Measurements from ENCODE around the gene BCAS4.

Gene BCAS4

GRCh38 chr20:50828363-50829136, 33.7 kb downstream of the BCAS4 start:
- H3K4me3 ChIP-seq (ENCODE audit: low read depth, low read length) = no peak overlapping the region
- ChIA-PET CTCF (no interaction called here), POLR2A (interaction anchor here (0.7 kb wide), 1 partner anchor 224 kb away, joined by 3 read pairs; no protein-coding TSS in a partner anchor)
- H3K4me1 ChIP-seq (ENCODE audit: control insufficient read depth, insufficient read depth, low read length) = no peaks in the 10 kb centered on the region
- H3K36me3 ChIP-seq (ENCODE audit: control insufficient read depth in 2 of 2, insufficient read depth in 1 of 2, low read length in 2 of 2) = peaks cover 0 to 10% of the 10 kb centered on the region in 2 experiments; a peak in 1 of 3 replicates
- H3K27ac ChIP-seq (ENCODE audit: extremely low read depth, low read depth, low read length) = no peak overlapping the region
- no peaks in the 10 kb centered on the region for H3K9me3 ChIP-seq (ENCODE audit: control insufficient read depth, insufficient read depth, low read depth, low read length)
- no peak for TF ChIP-seq ZNF776 (tag by site-specific recombination; IDR thresholded peaks at IDR 0.05; ENCODE audit: borderline replicate concordance)
- TF ChIP-seq ZNF449 (tag by site-specific recombination; IDR thresholded peaks at IDR 0.05) = no peak
- no peak for TF ChIP-seq ZNF529 (tag by site-specific recombination; IDR thresholded peaks at IDR 0.05; ENCODE audit: insufficient replicate concordance)
- TF ChIP-seq ZNF169 (tag by site-specific recombination; IDR thresholded peaks at IDR 0.05) = no peak
- no peak for TF ChIP-seq ZSCAN16 (tag by site-specific recombination; IDR thresholded peaks at IDR 0.05)
- TF ChIP-seq TCF7L2 (IDR thresholded peaks at IDR 0.05; ENCODE audit: borderline replicate concordance, low read depth, low read length) = no peak
- no peak for TF ChIP-seq PRDM4 (tag by site-specific recombination; IDR thresholded peaks at IDR 0.05)
- TF ChIP-seq ZNF707 (tag by site-specific recombination; IDR thresholded peaks at IDR 0.05) = no peak
- no peak for TF ChIP-seq ZBTB7A (tag by site-specific recombination; IDR thresholded peaks at IDR 0.05; ENCODE audit: low read depth)
- TF ChIP-seq REPIN1 (tag by site-specific recombination; IDR thresholded peaks at IDR 0.05; ENCODE audit: low read depth) = no peak

- Histone ChIP-seq H3K9me3 (ENCODE audit: control insufficient read depth, insufficient read depth, low read depth, low read length) (no peaks in the 10 kb centered on the region), H3K4me3 (ENCODE audit: low read depth, low read length) (no peak overlapping the region), H3K27ac (ENCODE audit: extremely low read depth, low read depth, low read length) (no peak overlapping the region), H3K4me1 (ENCODE audit: control insufficient read depth, insufficient read depth, low read length) (no peaks in the 10 kb centered on the region), H3K36me3 (ENCODE audit: control insufficient read depth in 2 of 2, insufficient read depth in 1 of 2, low read length in 2 of 2) (peaks cover 0 to 10% of the 10 kb centered on the region in 2 experiments; a peak in 1 of 3 replicates)
- ChIA-PET POLR2A (no interaction called here), CTCF (interaction anchor here (0.6 to 1.6 kb wide), 2 partner anchors 13 to 37 kb away, joined by 3 to 8 read pairs; partner anchors contain the start of gene BCAS4)
- TF ChIP-seq ZNF391 (tag by site-specific recombination; IDR thresholded peaks at IDR 0.05; ENCODE audit: borderline replicate concordance, low read depth) (no peak), ZFP3 (tag by site-specific recombination; IDR thresholded peaks at IDR 0.05; ENCODE audit: low read depth) (no peak), ZNF266 (tag by site-specific recombination; IDR thresholded peaks at IDR 0.05; ENCODE audit: low read depth) (no peak), ZNF558 (tag by site-specific recombination; IDR thresholded peaks at IDR 0.05) (no peak), ZNF560 (tag by site-specific recombination; IDR thresholded peaks at IDR 0.05; ENCODE audit: borderline replicate concordance) (no peak), ZXDB (tag by site-specific recombination; IDR thresholded peaks at IDR 0.05) (no peak), ZNF776 (tag by site-specific recombination; IDR thresholded peaks at IDR 0.05; ENCODE audit: borderline replicate concordance) (no peak), SP2 (tag by site-specific recombination; IDR thresholded peaks at IDR 0.05) (no peak), ZNF354C (tag by site-specific recombination; IDR thresholded peaks at IDR 0.05; ENCODE audit: borderline replicate concordance, low read depth) (no peak), ZNF580 (tag by site-specific recombination; IDR thresholded peaks at IDR 0.05) (no peak), PATZ1 (tag by site-specific recombination; IDR thresholded peaks at IDR 0.05) (no peak), HOXA7 (CRISPR knock-in tag; IDR thresholded peaks at IDR 0.05; ENCODE audit: borderline replicate concordance) (no peak), ZNF324 (tag by site-specific recombination; IDR thresholded peaks at IDR 0.05) (no peak), ZNF449 (tag by site-specific recombination; IDR thresholded peaks at IDR 0.05) (no peak), ZSCAN30 (tag by site-specific recombination; IDR thresholded peaks at IDR 0.05) (no peak), ZNF10 (tag by site-specific recombination; IDR thresholded peaks at IDR 0.05) (no peak), BCL11B (tag by site-specific recombination; IDR thresholded peaks at IDR 0.05; ENCODE audit: low read depth) (no peak)
Observed at GRCh38 chr20:50831622-50832021, 36.8 kb downstream of the BCAS4 start.
